WTC11 (cell line): ENCODE measurements around the gene CTSG.

ENCODE experiments used
- ATF3 ChIP-seq: sonication (generic); formaldehyde crosslinking; conservative IDR thresholded peaks from 2 replicates; pipeline ENCODE4 v1.8.1; 2022; ENCODE audit warnings: mild to moderate bottlenecking, missing genetic modification reagents
- CBFB ChIP-seq: sonication (generic); formaldehyde crosslinking; IDR thresholded peaks from 2 replicates; pipeline ENCODE4 v1.8.1; 2022; ENCODE audit warnings: mild to moderate bottlenecking, low read depth, missing genetic modification reagents
- CREM ChIP-seq: sonication (generic); formaldehyde crosslinking; IDR thresholded peaks from 2 replicates; pipeline ENCODE4 v1.8.1; 2022; ENCODE audit warnings: mild to moderate bottlenecking, missing genetic modification reagents, moderate library complexity
- E2F5 ChIP-seq: sonication (generic); formaldehyde crosslinking; IDR thresholded peaks from 2 replicates; pipeline ENCODE4 v1.8.1; 2022; ENCODE audit warnings: mild to moderate bottlenecking, moderate library complexity, missing genetic modification reagents
- ELF4 ChIP-seq: sonication (generic); formaldehyde crosslinking; IDR thresholded peaks from 2 replicates; pipeline ENCODE4 v1.8.1; 2022; ENCODE audit warnings: low read depth, mild to moderate bottlenecking, moderate library complexity, missing genetic modification reagents
- ESRRA ChIP-seq: sonication (generic); formaldehyde crosslinking; IDR thresholded peaks from 2 replicates; pipeline ENCODE4 v1.8.1; 2022; ENCODE audit warnings: mild to moderate bottlenecking, missing genetic modification reagents, borderline replicate concordance
- FOXJ3 ChIP-seq: sonication (generic); formaldehyde crosslinking; IDR thresholded peaks from 2 replicates; pipeline ENCODE4 v1.9.0; 2021; ENCODE audit warnings: missing genetic modification reagents, mild to moderate bottlenecking, borderline replicate concordance
- FOXP4 ChIP-seq: sonication (generic); formaldehyde crosslinking; IDR thresholded peaks from 2 replicates; pipeline ENCODE4 v1.8.0; 2022; ENCODE audit warnings: mild to moderate bottlenecking, missing genetic modification reagents
- NFE2L1 ChIP-seq: sonication (generic); formaldehyde crosslinking; IDR thresholded peaks from 2 replicates; pipeline ENCODE4 v1.8.1; 2023; ENCODE audit warnings: missing genetic modification reagents
- STAT6 ChIP-seq: sonication (generic); formaldehyde crosslinking; conservative IDR thresholded peaks from 2 replicates; pipeline ENCODE4 v1.8.1; 2023; ENCODE audit warnings: mild to moderate bottlenecking, low read depth, missing genetic modification reagents, moderate library complexity
- TP53 ChIP-seq: sonication (generic); formaldehyde crosslinking; IDR thresholded peaks from 2 replicates; pipeline ENCODE4 v1.8.1; 2023; ENCODE audit warnings: mild to moderate bottlenecking, missing genetic modification reagents
- TF ChIP-seq, protein P1 (sequence below): fragments of 200-600 bp; IDR thresholded peaks from 2 replicates; pipeline ENCODE4 v1.8.0; 2022; ENCODE audit warnings: antibody characterized with exemption

- TF ChIP-seq CREM (CRISPR knock-in tag) = no peak
- TF ChIP-seq E2F5 = no peak
- TF ChIP-seq FOXJ3 (CRISPR knock-in tag) = no peak
- no peak for TF ChIP-seq TP53
- TF ChIP-seq ATF3 = no peak
- TF ChIP-seq, protein P1, sequence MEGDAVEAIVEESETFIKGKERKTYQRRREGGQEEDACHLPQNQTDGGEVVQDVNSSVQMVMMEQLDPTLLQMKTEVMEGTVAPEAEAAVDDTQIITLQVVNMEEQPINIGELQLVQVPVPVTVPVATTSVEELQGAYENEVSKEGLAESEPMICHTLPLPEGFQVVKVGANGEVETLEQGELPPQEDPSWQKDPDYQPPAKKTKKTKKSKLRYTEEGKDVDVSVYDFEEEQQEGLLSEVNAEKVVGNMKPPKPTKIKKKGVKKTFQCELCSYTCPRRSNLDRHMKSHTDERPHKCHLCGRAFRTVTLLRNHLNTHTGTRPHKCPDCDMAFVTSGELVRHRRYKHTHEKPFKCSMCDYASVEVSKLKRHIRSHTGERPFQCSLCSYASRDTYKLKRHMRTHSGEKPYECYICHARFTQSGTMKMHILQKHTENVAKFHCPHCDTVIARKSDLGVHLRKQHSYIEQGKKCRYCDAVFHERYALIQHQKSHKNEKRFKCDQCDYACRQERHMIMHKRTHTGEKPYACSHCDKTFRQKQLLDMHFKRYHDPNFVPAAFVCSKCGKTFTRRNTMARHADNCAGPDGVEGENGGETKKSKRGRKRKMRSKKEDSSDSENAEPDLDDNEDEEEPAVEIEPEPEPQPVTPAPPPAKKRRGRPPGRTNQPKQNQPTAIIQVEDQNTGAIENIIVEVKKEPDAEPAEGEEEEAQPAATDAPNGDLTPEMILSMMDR = no peak
- TF ChIP-seq ESRRA (CRISPR knock-in tag) = no peak
- no peak for TF ChIP-seq CBFB
- no peak for TF ChIP-seq STAT6 (CRISPR knock-in tag)
- TF ChIP-seq NFE2L1 (CRISPR knock-in tag) = no peak
- TF ChIP-seq FOXP4 (CRISPR knock-in tag) = no peak
- no peak for TF ChIP-seq ELF4 (CRISPR knock-in tag)
Measured at GRCh38 chr14:24534286-24534685, 41.8 kb downstream of the CTSG start.
